GM11168 (cell line): ENCODE data around the gene TBKBP1.
"Not testable (repeated sequence)": the region's sequence is repeated elsewhere in the genome, so short reads cannot be mapped to it uniquely, and the experiment has no call there.

ENCODE experiments used
- in situ Hi-C: fragments of 300-500 bp; cut with MboI; formaldehyde crosslinking; loops from one replicate; pipeline ENCODE4 v1.12.0; 2022; ENCODE audit warnings: low sequenced_read_pairs; ENCODE audit not compliant: unreplicated experiment

Gene TBKBP1

DNA sequence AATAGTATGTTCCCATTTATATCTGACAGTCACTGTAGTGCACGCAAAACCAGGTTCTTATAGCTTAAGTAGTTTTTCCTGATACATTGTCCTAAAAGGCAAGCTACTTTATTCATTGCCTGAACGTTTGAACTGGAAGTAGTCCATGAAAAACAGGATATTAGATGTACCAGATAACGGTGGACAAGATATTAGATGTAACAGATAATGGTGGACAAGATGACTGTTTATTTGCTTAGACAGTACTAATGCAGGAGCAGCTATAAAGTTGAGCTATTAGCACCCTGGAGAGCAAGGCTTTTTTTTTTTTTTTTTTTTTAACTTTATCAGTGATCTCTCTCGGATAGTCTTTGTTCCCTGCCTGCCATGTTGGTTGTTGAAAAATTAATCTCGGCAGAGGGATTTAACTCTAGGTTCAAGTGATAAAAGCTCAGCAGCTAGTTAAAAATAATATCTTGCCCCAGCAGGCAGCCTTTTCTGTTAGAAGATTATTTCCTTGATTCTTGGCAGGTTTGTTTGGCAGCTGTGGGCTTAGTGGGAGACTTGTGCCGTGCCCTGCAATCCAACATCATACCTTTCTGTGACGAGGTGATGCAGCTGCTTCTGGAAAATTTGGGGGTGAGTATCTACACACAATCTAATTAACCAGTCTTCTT, 17.3 kb upstream of the TBKBP1 start:
- in situ Hi-C loops = no loop called here

DNA sequence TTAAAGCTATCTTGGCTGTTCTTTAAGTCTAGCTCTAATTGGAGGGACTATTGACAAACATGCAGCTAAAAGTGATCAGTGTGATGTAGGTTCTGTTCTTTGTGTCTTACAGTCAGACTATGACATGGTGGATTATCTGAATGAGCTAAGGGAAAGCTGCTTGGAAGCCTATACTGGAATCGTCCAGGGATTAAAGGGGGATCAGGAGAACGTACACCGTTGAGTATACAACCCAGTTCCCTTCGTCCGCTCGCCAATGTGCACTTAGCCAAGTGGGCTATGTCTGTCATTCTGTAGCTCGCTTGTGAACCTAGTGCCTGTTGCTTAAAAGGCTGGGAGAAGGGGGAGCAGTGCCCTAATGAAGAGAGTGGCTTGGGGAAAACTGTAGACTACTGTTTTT, 15.8 kb upstream of the TBKBP1 start:
- in situ Hi-C loops = no loop called here

DNA sequence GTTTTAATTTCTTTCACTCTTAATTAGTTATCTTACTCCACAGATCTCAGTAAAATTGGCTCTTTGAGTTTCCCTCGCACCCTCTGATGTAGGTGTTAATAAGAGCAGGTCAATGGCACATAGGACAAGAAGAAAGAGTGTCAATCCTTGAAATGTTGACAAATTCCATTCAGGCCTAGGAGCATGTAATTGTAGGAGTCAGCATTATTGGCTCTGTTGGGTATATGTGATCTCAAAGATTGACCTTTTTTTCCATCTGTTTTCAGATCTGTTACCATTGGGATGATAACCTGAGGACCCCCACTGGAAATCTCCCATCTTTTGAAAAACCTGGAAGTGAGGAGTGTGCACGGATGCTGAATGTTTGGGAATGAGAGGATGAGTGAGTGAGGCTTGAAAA, 11.8 kb upstream of the TBKBP1 start:
- in situ Hi-C loops = no loop called here

DNA sequence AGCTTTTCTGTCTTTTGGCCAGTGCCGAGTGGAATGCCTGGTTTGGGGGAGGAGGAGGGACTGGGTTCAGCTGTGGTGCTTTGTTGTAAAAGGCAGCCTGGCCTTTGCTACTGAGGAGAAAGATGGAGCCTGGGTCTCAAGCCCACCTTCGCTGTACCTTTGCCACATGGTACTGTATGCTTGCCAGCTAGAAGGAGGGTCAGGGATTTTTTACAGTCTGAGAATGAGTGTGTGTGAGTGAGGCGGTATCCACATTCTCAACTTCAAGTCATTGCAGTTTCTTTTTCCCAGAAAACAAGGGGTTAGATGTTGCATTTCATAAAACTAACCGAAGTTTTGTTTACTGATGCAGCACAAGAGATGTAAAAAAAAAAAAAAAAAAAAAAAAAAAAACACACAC, 11.2 kb upstream of the TBKBP1 start:
- in situ Hi-C loops = not testable (repeated sequence)

DNA sequence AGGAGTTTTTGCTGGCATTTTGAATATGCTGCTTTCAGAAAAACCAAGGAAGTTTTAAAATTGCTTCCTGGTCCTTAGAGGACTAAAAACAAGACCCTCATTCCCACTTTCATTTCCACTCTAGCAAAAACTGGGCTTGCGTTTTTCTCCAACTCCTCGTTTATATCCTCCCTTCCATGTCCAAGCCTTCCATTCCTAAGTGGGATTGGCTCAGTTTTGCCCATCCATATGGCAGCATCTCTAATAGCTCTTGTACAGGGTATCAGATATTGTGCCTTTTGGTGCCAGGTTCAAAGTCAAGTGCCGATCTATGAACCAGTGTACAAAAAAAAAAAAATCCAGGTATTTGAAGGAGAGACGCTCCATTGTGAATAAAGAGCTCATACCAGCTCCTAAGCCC, 9.9 kb upstream of the TBKBP1 start:
- in situ Hi-C loops = no loop called here

DNA sequence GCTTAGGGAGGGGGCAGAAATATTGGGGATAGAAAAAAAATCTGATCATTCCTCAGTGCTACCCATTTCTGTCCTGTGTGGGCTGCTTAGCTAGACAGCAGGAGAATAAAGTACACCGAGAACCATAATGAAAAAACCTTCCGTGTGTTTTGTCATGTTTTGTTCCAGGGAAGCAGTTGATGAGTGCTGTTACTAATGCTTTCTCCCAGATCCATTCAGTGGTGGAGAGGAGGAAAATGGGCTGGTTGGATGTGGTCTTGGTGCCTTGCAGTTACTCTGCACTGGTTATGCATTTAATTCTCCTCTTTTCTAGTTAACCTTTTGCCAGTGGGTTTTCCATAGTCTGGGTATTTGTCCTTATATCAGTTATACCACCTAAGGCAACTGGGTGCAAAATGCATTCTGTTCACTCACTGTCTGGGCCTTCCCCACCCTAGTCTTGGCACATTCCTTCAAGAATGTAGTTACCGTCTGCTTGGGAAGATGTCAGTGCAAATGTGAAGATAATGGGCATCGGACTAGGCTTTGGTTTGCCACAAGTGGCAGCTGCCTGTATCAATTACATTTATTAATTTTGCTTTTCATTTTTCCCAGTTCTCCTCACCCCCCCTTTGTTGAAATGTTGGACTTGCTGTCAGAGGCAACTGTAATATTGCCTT, 9.3 kb upstream of the TBKBP1 start:
- in situ Hi-C loops = no loop called here

DNA sequence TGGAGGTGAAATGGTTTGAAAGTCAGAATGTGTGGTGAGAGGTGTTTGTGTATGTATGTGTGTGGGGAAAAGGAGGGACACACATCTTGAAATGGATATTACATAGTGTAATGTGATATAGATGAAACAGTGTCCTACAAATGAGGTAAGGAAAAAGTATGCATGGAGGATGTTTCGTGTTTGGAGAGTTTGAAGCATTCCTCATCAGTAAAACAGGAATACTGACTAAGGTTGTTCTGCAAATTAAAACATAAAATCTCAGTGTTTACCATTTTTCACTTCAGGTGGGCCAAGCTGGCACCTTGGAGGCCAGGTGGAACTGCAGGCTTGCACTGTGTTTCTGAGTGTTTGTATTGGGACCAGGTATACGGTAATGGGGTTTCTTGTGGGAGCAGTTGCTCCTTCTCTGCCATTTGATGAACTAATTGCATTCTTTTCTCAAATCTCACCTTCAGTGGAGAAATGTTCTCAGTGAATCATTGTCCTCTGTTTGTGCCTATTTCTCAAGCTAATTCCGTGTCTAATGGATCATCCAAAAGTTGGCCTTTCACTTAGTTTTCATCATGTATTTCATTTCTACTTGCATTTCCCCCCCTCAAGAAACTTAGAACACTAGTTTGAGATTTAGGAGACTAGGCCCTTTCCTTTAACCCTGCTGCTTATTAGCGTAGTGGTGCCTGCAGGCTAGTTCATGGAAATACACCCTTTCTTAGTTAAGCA, 8.2 kb upstream of the TBKBP1 start:
- in situ Hi-C loops = no loop called here

DNA sequence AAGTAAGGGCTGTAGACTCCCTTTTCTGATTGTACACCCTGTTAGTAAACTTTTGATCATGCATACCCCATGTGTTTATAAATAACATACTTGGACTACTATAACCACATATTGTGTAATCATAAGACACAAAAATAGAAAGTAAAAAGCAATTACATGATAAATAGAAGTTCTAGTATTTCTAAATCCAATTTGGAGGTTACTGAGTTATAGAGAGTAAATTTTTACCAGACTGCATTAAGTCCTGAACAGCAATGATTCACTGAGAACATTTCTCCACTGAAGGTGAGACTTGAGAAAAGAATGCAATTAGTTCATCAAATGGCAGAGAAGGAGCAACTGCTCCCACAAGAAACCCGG, 7.7 kb upstream of the TBKBP1 start:
- in situ Hi-C loops = no loop called here

DNA sequence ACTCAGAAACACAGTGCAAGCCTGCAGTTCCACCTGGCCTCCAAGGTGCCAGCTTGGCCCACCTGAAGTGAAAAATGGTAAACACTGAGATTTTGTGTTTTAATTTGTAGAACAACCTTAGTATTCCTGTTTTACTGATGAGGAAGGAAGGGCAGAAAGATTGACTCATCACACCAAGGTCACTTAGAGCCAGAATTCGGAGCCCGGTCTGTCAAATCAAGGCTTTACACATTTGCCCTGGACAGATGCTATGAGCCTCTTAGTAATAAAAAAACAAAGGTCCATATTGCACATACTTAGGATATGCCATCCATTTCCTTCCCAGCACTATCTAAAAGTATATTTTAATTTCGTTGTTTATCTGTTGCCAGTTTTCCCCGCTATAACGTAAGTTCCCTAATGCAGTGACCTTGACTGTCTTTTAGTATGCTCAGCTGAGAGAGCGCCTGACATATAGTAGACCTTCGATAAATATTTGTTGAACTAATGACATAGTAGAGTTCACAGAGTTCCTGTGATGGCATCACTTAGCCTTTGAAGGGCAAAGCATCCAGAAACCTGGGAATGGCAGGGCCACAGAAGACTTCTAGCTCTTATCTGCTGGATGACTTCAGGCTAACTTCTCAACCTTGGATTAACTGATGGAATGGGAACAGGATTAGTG, 7.2 kb upstream of the TBKBP1 start:
- in situ Hi-C loops = no loop called here

DNA sequence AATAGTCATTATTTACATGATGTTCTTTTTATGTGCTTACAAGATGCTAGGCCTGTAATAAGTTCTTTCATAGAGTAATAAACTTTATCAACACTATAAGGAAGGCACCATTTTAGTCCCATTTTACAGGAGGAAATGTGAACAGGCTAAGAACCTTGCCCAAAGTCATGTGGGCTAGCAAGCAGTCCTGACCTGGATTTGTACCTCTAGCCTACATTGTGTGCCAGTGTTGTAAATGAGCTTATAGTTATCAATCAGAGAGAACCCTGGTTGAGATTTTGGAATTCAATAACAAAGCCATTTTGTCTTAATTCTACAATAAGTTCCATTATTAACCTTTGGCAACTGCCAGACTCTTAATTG, 6.7 kb upstream of the TBKBP1 start:
- in situ Hi-C loops = no loop called here

DNA sequence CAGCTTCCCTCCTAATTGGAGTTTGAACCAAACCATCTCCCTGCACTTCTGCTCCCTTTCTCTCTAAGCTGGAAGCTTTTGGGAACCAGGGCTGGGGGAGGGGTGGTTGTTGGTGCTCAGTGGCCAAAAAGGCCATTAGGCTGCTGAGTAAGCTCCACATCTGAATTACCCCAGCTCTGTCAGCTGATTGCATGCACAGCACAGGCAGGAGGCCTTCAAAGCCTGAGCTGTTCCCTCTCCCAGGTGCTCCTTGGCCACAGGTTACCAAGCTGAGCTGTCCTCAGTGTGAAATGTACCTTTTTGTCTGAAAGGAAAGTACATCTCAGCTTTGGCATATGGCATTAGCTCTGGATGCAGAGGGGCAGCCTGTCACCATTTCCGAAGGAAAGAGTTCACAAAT, 6.2 kb upstream of the TBKBP1 start:
- in situ Hi-C loops = no loop called here

DNA sequence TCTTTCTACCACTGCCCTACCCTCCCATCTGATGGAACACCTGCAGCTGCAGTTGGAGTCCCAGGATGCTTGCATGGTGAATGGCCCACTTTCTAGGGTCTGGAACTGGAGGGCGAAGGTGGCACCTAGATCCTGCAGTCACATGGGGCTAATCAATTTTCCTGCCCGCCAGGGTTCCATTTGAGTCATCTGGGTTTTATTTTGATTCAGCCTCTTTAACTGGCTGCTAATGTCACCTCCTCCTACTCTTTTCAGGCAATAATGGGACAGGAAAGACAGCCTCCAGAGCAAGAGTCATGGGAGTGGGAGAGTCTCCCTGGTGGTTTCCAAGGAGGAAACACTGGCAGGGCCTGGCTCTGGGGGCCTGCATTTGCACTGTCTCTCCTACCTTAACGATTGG, 3.8 kb upstream of the TBKBP1 start:
- in situ Hi-C loops = no loop called here

DNA sequence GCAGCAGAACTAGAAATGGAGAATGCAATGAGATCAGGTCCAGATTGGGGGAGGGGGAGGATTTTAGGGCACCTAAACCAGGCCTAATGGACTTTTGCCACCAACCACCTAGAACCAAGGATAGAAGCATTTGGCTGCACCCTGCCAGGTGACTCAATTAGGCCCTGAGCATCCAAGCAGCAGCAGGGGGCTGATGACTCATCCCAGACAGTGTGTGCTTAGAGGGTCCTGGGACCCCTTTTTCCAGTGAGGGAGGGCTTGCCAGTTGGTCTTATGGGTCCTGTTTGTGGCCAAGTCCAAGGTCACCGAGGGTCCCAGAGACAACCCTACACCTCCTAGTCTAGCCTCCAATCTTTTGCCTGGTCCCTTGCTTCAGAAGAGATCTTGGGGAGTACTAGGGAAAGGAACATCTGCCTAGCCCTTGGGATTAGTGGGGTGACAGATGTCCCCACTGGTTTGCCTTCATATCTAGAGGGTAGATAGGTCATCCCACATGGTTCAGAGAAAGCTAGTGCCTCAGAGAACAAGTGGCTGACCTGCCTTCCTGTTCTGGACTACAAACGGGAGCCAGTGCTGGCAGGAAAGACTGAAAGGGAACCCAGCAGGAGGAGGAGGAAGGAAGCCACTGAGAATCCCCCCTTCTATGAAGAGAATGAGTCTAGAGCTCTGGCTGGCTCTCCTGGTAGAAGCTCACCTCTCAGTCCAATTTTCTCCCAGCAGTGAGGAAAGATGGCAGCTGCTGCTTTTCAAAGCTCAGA, 1.6 kb upstream of the TBKBP1 start:
- in situ Hi-C loops = no loop called here

DNA sequence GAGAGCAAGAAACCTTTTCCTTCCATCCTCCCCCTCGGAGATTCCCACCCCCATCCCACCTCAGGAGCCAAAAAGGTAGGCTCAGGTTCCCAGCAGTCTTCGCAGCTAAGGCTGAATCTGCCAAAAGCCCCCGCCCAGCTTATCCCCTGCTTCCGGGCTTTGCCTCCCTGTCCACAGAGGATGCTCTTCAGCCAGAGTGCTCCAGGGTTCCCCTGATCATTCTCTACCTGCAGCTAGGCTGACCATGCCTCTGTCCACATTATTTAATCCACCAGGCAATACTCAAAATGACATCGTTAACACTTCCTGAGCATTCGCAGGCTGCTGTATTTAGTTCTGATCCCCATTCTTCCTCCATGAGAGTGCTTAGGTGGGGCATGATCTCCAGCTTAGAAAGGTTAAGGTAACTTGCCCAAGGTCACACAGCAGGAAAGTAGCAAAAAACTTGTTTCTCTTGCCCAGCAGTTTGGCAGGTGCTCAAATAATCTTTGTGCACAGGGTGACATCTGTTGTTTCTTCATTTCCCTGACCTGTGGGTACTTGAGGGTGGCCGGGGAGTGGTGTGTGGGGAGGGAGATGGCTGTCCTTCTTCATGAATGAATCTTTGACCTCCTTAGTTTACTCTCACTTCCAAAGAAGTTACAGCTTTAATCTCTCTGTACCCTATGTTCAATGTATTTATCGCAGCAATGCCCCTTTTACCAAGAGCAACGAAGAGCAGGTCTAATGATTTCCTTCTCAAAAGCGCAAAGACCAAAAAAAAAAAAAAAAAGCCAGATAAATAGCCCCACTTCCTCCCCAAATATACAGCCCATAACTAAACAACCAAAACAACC, 848 bp upstream of the TBKBP1 start:
- in situ Hi-C loops = no loop called here

DNA sequence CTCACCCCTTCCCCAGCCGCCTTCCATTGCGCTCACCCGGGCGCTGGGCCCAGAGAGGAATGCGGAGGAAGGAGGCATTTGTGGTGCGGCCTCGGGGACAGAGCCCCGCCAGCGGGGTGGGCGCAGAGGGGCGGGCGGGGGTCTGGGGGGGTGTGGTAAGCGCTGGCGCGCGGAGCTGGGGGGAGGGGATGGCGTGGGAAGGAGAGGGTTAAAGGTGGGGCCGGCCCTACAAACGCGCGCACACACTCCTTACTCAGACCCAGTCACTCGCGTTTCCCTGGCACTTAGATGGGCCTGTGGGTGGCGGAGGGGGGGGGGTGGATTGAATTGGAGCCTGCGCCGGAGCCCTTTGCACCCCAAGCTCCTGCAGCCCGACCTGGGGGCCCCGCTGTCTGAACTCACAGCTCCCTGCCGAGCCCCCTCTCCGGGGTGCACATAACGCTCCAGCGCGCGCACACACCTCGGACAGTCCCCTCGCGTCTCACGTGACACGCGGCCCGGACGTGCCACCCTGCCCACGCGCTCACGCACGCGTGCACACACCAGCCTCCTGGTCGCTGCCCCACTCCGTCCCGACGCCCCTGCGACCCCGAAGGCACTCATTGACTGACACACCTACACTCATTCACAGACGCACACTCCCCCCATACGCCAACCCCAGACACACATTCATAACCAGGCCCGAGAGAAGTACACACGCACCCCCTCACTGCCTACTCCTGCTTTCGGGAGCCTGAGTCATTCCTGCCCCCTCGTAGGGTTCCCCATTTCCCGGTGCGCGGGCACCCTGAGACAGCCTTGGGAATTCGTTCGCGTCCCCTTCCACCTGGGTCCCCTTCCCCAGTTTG, 844 bp downstream of the TBKBP1 start:
- in situ Hi-C loops = no loop called here

DNA sequence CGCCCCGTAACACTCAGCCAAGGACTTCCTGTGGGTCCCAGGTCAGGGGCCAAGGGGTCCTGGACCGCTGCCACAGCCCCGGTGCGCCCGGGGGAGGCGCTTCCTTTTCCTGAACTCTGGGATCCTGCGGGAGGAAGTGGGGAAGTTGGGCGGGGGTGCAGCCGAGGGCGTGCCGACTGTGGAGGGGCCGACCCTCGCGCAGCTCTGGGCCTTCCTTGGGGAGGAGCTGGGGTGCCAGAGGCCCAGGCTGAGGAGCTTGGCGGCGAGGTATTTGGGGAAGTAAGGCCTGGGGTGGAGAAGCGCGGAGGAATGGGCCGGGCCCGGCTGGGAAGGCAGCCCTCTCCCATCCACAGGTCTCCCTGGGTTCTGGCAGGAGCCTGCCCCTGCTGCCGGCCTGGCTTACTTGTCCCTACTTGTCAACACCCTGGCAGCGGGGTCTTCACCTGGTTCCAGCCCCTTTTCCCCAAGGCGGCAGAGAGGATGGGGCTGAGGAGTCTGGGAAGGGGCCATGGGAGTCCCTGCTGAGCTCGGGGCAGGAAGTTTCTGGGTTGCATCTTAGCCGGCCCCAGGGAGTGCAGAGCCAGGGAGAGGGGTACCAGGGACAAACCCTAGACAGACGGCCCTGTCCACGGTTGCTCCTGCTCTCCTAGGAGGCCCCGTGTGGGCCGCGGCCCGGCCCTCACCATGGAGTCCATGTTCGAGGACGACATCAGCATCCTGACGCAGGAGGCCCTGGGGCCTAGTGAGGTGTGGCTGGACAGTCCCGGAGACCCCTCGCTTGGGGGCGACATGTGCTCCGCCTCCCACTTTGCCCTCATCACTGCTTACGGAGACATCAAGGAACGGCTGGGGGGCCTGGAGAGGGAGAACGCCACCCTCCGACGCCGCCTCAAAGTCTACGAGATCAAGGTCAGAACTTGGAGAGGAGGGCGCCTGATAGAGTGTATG, 1.7 kb downstream of the TBKBP1 start:
- in situ Hi-C loops = no loop called here

DNA sequence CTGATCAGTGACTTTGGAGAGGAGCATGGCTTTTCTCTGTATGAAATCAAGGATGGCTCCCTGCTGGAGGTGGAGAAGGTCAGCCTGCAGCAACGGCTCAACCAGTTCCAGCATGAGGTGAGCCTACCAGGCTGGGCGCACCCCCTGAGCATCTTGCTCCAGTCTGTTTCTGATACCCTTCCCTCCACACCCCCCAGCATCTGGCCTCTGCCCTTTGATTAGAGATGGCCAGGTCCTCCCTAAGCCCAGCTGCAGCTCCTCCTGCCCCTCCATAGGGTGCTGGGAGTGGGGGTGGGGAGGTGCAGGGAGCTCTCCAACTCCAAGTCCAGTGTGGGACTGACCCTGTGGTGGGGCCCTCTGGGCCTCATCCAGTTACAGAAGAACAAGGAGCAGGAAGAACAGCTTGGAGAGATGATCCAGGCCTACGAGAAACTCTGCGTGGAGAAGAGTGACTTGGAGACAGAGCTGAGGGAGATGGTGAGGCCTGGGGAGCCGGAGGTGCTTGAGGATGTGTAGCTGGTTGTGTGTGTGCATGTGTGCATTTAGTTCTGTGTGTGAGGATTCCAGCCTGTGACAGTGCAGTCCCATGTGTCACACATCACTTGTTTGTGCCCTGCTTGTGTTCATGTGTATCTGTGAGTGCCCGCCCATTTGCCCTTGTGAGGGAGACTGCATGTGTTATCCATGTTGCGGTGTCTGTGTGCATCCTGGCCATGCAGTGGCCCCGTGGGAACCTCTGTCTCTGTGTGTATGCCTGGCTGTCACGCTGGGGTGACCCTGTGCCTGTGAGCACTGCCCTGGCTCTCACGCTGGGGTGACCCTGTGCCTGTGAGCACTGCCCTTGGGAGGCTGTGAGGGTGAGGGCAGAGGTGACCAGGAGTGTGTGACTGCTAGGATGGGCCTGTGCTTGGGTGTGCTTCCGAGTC, 3.0 kb downstream of the TBKBP1 start:
- in situ Hi-C loops = no loop called here
